ENCODE results near the gene PLVAP.

Gene PLVAP

DNA sequence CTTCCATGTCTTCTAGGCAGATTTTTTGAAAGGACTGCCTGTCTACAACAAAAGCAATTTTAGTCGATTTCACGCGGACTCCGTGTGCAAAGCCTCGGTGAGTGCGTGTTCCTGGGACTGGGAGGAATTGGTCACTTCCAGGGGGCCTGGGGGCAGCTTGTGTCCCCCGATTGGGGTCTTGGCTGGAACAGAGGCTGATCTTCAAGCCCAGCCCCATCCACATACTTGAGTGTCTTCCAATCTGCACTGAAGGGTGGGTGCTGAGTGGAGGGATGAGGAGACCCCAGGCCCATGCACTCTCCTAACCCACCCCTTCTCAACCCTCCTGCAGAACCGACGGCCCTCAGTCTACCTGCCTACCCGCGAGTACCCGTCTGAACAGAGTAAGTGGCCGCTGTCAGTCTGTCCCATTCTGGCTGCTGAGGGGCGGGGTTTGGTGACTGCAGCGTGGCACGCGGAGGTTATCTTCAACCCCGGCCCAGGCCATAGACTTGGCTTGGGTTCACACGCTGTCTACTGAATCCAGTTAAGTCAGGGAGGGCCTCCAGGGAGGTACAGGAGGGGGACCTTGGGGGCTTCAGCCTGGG is 63.0 kb downstream of the PLVAP start:
- no peak for TF ChIP-seq FOXP2 (optimal IDR thresholded peaks at IDR 0.05; ENCODE audit: borderline replicate concordance, extremely low read depth, extremely low read length, insufficient read depth)
- no peak for TF ChIP-seq SIN3A (IDR thresholded peaks at IDR 0.05; ENCODE audit: borderline replicate concordance, insufficient read depth, low read length)
- no peak for TF ChIP-seq TAF1 (IDR thresholded peaks at IDR 0.05; ENCODE audit: borderline replicate concordance, insufficient read depth, low read length)
- TF ChIP-seq POLR2AphosphoS5 (IDR thresholded peaks at IDR 0.05; ENCODE audit: low read depth, low read length) = no peak
- TF ChIP-seq, protein P1, sequence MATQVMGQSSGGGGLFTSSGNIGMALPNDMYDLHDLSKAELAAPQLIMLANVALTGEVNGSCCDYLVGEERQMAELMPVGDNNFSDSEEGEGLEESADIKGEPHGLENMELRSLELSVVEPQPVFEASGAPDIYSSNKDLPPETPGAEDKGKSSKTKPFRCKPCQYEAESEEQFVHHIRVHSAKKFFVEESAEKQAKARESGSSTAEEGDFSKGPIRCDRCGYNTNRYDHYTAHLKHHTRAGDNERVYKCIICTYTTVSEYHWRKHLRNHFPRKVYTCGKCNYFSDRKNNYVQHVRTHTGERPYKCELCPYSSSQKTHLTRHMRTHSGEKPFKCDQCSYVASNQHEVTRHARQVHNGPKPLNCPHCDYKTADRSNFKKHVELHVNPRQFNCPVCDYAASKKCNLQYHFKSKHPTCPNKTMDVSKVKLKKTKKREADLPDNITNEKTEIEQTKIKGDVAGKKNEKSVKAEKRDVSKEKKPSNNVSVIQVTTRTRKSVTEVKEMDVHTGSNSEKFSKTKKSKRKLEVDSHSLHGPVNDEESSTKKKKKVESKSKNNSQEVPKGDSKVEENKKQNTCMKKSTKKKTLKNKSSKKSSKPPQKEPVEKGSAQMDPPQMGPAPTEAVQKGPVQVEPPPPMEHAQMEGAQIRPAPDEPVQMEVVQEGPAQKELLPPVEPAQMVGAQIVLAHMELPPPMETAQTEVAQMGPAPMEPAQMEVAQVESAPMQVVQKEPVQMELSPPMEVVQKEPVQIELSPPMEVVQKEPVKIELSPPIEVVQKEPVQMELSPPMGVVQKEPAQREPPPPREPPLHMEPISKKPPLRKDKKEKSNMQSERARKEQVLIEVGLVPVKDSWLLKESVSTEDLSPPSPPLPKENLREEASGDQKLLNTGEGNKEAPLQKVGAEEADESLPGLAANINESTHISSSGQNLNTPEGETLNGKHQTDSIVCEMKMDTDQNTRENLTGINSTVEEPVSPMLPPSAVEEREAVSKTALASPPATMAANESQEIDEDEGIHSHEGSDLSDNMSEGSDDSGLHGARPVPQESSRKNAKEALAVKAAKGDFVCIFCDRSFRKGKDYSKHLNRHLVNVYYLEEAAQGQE (IDR thresholded peaks at IDR 0.05; ENCODE audit: insufficient read depth in 1 of 2, low read depth in 2 of 2, low read length in 2 of 2) = no peak

DNA sequence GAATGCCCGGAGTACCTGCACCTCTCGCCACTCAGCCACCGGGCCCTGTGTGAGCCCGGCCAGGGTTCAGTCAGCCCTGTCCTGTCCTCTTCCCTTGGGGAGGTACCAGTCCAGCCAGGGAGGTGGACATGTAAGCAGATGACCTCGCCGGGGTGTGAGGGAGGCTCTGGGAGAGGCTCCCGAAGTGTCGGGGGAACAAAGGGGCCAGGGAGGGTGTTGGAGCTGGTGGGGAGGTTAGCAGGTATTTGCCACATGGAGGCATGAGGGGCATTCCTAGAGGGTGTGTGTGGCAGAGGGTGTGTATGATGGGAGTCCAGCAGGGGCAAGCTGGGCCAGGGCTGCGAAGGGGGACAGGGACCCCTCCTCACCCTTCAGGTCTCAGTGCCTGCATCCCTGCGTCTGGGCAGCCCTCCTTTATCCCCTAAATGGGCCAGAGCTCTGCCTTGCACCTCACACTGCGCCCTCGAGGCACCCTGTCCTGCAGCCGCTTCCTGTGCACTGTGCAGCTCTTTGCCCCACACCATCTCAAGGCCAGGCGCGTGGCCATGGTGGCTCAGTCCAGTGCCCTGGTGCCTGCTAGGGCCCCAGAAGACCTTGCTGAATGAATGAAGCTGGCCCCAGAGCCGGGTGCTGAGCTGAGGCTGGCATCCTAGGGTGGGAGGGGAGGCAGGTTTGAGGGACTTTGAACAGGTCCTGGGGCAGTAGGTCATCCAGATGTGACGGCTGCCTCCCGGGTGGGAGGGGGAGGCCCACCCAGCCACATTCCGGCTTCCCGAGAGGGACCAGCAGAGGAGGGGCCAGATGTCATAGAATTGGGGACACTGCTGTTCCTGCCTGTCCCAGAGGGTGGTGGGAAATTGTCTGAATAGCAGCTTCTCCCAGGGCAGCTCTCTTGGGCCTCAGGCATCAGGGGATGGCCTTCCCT is 64.7 kb downstream of the PLVAP start:
- TF ChIP-seq SIN3A (IDR thresholded peaks at IDR 0.05; ENCODE audit: borderline replicate concordance, insufficient read depth, low read length) (no peak), POLR2AphosphoS5 (IDR thresholded peaks at IDR 0.05; ENCODE audit: low read depth, low read length) (no peak), FOXP2 (optimal IDR thresholded peaks at IDR 0.05; ENCODE audit: borderline replicate concordance, extremely low read depth, extremely low read length, insufficient read depth) (no peak), TAF1 (IDR thresholded peaks at IDR 0.05; ENCODE audit: borderline replicate concordance, insufficient read depth, low read length) (no peak)
- TF ChIP-seq, protein P1 (IDR thresholded peaks at IDR 0.05; ENCODE audit: insufficient read depth in 1 of 2, low read depth in 2 of 2, low read length in 2 of 2) = no peak

DNA sequence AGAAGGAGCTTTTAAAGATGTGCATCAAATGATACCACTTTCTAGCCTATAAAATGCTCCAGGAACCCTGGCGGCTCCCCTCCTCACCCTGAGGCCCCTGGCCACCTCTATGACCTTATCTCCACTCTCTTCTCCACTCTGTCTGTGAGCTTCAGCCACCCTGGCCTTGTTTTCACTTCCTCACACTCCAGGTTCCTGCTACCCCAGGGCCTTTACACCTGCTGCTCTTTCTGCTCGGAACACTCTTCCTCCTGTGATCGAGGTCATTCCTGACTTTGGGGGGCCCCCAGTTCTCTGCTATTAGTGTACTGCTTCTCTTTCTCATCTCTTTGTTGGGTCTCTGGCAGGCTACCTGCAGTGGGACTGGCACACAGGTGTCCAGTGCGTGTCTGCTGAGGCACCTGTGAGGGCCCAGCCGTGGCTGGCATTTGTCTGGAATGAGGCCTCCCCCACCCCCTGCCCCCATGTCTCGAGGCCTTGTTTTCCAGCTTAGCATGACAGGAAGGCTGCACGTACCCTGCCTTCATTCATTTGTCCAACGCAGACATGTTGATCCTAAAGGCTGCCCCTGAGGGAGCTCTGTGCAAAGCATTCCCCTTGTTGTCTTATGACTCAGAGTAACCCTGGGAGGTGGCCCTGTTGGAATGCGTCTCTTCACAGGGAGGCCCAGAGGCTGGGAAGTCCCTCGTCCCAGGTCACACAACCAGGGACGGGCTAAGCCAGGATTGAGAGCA is 65.5 kb downstream of the PLVAP start:
- TF ChIP-seq, protein P1 (IDR thresholded peaks at IDR 0.05; ENCODE audit: insufficient read depth in 1 of 2, low read depth in 2 of 2, low read length in 2 of 2) = no peak
- TF ChIP-seq SIN3A (IDR thresholded peaks at IDR 0.05; ENCODE audit: borderline replicate concordance, insufficient read depth, low read length) = no peak
- TF ChIP-seq TAF1 (IDR thresholded peaks at IDR 0.05; ENCODE audit: borderline replicate concordance, insufficient read depth, low read length) = no peak
- TF ChIP-seq POLR2AphosphoS5 (IDR thresholded peaks at IDR 0.05; ENCODE audit: low read depth, low read length) = no peak
- no peak for TF ChIP-seq FOXP2 (optimal IDR thresholded peaks at IDR 0.05; ENCODE audit: borderline replicate concordance, extremely low read depth, extremely low read length, insufficient read depth)

DNA sequence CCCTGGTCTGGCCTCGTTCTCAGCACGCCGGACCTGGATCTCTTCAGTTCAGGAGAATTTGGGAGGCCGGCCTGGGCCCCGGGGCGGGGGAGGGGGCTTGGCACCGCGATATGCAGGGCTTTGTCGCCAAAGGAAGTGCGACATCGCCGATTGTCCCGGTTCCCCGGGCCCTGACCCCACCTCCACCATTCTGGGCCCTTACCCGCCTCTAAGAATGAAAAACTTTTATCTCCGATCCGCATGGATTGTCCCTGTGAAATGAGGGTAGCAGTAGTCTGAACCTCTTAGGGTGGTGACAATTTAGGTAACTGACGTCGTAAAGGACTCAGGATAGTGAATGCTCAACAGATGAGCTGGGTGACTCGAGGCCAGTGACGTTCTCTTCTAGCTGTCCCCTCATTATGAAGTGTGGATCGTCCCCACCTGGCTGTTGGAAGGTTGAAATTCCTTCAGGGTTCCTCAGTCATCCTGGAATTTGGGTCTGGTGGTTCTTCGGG is 67.1 kb downstream of the PLVAP start:
- TF ChIP-seq SIN3A (IDR thresholded peaks at IDR 0.05; ENCODE audit: borderline replicate concordance, insufficient read depth, low read length) (no peak), TAF1 (IDR thresholded peaks at IDR 0.05; ENCODE audit: borderline replicate concordance, insufficient read depth, low read length) (no peak), POLR2AphosphoS5 (IDR thresholded peaks at IDR 0.05; ENCODE audit: low read depth, low read length) (no peak), FOXP2 (optimal IDR thresholded peaks at IDR 0.05; ENCODE audit: borderline replicate concordance, extremely low read depth, extremely low read length, insufficient read depth) (no peak)
- TF ChIP-seq, protein P1 (IDR thresholded peaks at IDR 0.05; ENCODE audit: insufficient read depth in 1 of 2, low read depth in 2 of 2, low read length in 2 of 2) = no peak
